GM19193 (cell line): ENCODE data around the gene PAX9.

Source experiments
- POLR2A ChIP-seq: IDR thresholded peaks from 4 replicates; pipeline ENCODE4 v1.6.1; 2011; ENCODE audit not compliant: insufficient read depth, insufficient read length; ENCODE audit errors: extremely low read depth

PAX9 gene

DNA sequence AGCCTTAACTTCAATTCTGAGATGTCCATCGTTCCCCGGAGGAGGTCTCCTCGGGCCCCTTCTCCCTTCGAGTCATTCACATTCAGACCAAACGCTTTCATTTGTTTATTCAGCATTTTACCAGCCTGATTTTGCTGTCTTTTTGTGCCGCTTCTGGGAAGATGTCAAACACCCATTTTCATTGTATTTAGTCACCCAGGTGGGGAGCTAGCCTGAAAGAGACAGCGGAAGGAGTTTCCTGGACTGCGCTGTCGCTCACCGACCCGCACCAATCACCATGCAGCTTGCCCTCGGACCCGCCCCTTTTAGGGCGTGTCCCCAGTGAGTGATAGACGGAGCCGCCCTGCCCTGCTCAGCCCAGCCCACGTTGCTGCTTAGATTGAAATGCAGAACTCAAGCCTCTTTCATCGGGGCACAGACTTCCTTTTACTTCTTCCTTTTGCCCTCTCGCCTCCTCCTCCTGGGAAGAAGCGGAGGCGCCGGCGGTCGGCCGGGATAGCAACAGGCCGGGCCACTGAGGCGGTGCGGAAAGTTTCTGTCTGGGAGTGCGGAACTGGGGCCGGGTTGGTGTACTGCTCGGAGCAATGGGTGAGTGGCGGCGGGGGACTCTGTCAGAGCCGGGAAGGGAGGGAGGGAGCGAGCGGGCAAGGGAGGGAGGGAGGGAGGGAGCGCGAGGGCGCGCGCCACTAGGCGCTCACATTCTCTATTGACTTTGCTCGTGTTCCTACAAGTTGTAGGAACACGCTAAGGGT is at the start of gene PAX9:
PAX9 (plus strand) TSS at position 355 of the 752 bp plus-strand sequence; CDS start at position 585, 230 bp downstream.
- no peak for TF ChIP-seq POLR2A

DNA sequence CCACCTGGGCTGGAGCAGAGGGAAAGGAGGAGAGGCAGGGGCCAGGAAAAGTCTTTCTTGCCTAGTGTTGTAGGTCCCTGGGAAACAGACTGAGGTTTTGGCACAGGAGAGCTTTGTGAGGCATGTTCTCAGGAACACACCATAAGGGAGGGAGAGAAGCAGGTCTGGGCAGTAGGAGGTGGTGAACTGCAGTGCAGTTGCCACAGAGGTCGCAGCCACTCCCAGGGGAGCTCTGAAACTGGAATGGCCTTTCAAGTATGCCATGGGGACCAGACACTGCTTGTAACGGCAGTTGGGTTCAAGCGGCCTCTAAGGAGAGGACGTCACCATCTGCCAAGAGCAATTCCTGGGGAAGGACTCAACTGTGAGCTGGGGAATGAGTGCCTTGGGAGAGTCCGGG is 43.8 kb upstream of the PAX9 start:
- TF ChIP-seq POLR2A: no peak

DNA sequence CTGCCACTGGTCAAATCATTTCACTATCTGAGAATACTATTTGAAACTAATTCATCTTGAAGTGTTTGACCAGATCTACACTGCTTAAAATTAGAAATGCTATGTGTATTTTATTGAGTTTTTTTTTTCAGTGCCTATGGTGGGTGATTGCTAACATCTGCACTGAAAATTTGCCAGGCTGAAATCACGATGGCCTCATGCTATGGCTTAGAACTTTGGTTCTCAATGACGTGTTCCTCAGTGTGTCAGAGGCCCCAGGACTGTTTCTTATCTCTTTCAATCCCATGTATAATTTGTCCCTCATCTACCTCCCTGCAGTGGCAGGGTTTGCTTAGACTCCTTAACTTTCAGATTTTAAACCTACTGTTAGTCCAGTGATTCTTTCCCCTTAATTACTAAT is 43.0 kb upstream of the PAX9 start:
- TF ChIP-seq POLR2A: no peak

DNA sequence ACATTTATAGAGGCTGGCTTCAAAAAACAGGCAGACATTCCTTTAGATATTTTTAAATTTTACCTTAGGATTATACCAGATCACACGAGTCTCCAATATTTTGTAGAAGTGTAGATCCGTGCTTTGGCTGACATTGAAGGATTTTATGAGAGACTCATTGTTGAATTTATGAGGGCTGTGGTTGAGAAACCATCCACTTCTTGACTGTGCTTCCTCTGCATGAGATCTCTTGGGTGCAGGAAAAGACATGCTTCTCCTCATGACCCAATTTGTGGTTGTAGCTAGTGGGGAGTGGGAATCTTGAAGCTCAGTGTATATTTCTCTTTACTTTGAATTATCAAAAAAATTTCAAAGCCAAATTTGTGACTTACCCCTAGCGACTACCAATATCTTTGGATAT is 42.5 kb upstream of the PAX9 start:
- TF ChIP-seq POLR2A: no peak

GRCh38 chr14:36619853-36620252 is 41.8 kb upstream of the PAX9 start:
- no peak for TF ChIP-seq POLR2A

- TF ChIP-seq POLR2A: no peak
These were observed 36.6 kb upstream of the PAX9 start for GRCh38 chr14:36625014-36625413.

DNA sequence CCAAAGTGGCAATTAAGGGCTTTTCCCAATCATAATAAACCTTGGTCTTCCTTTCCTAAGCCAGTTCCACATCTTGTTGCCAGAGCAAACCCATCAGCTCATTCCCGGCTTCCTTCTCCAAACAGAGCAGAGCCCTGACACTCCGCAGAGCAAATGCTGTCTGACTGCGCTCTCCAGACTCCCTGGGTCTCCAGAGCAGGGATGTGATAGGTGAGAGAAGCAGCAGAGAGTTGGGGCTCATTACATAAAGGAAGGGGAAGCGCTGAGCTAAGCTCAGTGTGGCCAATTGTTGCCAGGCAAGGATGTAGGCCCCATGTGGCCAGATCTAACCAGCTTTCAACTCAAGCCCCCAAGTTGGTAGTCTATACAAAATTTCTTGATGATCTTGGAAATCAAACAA is 36.2 kb upstream of the PAX9 start:
- no peak for TF ChIP-seq POLR2A

- TF ChIP-seq POLR2A: no peak
These were observed 35.5 kb upstream of the PAX9 start for GRCh38 chr14:36626151-36626550.

DNA sequence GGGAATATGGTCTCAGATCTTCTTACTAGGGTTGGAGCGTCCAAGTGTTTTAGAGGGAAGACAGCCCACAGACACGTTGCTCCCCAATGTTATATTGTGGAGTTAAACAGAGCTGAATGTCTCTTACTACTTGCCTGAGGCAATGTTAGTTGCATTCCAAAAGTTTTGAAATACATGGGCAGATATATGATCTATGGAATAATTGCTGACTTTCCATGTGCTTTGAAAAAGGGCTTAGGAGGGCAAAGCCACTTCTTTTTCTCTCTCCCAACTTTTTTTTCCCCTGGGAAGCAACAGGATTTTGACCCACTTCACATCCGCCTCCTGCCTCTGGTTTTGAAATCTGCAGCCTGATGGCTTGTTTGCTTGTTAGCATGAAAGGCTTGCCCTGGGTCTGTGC is 33.7 kb upstream of the PAX9 start:
- TF ChIP-seq POLR2A: no peak

DNA sequence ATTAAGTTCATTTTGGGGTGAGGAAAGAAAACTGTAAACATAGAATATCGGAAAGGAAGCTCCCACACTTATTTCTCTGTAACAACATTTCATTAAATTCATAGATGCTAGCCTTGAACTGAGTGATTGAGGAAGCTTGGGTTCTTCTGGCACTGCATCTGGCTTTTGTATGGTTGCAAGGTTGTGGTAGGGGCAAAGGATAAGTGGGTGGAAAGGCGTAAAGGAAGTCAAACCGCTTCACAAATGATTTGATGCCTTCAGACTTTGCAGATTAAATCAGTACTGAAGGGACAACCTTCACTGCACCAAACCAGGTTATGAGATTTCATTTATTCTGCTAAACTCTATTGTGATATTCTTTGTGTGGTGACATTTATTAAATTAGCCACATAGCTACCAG is 28.1 kb upstream of the PAX9 start:
- TF ChIP-seq POLR2A: no peak

GRCh38 chr14:36646664-36647416 is 14.8 kb upstream of the PAX9 start:
- no peak for TF ChIP-seq POLR2A

GRCh38 chr14:36647417-36647823 is 14.2 kb upstream of the PAX9 start:
- TF ChIP-seq POLR2A: no peak

DNA sequence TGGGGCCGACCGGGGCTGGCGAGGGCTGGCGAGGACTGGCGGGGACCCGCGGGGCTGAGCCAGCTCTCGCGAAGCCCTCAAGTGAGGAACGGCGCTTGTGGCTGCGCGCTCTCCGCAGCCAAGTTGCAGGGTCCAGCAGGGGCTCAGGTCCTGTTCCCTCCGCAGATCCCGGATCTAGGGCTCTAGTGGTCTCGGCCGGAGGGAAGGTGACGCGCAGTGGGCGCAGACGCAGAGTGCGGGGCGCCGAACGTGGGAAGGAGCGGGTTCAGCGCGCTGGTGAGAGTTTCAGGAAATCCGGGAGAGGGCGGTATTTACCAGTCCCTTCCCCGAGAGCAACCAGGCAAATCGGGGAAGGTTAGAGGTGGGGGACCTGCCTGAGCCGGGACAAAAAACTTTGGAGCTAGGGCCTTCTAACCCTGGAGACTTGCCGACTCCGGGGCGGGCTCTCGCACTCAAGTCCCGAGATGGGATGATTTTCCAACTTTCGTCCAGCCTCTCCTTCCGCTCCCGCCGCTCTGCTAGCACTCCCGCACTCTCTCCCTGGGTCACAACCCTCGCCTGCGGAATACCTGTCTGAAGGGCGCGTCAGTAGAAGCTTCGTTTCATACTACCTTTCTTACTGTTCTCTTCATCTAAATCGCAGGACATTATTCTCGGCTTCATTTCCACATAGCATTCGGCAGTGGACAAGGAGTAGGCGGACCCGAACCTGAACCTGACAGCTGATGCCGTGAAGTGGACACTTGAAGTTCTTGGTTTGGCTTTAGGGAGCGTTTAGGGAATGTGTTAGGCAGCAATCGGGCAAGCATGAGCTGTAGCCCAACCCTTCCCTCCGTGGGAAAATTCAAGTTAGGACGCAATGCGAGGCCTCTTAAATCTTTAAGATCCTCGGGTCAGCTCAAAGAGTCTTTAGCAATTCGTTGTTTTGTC is 13.6 kb upstream of the PAX9 start:
- no peak for TF ChIP-seq POLR2A

DNA sequence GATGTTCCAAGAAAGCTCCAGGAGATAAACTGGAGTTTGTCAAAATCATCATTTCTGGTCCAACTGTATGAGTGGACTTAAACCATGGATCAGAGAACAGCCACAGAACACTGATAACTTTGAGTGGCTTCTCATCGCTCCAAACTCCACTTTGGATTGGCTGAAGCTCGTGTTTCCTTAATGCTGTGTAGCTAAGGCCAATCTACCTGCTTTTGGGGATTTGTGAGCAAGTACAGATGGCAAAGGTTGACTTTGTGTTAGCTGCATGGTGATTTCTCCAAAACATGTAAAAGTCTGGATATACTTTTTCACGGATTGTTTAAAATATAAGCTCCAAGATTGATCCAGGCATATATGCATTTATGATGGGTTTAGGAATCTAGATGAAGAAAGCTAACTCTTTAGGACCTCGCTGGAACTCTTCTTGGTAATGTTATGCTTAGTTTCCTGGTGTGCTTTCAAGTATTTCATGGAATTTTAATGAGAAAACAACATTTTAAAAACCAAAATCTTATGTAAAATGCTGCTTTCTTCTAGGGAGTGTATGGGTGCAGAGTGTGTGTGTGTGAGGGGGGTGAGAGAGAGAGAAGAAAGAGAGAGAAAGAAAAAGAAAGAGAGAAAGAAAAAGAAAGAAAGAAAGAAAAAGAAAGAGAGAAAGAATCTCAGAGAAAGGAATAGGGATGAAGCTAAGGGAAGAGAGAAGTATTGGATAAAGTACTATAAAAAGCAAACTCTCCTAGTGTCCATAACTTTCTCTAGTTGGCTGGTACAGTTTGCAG is 11.6 kb upstream of the PAX9 start:
- TF ChIP-seq POLR2A: no peak
